ENCODE data around the gene ZC3H13. TPM values are rescaled to one million over a fixed set of nuclear protein-coding genes. Genes with fewer than 3 reads are reported as not detected.

The ZC3H13 gene
- total RNA-seq, 1 experiment from 2014 or later: 9.5 TPM

DNA sequence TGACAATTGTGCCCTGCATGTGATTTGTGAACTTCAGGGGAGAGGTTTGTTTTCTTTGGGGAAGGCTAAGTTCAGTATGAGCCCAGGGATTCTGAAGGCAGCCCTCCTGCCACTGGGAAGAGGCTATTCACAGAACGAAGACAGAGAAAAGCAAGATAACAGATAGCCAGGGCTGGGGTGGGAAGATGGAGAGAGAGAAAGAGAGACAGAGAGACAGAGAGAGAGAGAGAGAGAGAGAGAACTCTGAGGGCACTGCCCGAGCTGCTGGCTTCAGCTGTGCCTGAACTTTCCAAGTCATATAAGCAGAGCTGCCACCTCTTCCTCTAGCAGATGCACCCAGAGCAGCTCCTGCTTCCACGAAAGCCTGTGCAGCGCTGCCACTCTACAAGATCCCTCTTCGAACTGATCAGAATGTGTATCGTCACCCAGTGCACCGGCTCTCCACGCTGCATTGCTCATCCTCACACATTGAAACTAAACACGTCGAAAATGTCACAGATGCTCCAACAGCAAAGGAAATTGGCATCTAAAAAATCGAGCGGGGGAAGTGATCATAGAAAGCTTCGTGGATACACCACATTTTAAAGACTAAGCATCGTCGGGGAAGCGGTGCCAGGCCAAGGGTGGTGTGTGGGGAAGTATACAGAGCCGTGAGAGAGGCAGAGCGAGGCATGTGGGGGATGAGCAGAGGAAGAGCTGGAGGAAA lies 119.2 kb downstream of the ZC3H13 start:
- H3K36me3 ChIP-seq (ENCODE audit: low read depth, low read length): no peaks in the 10 kb centered on the region
- ATAC-seq (no peak), DNase-seq (no peak)
- ChIA-PET CTCF (no interaction called here), POLR2A (ENCODE audit: unreplicated experiment) (no interaction called here)
- intact Hi-C loops (cut with micrococcal nuclease): no loop called here
- no peak for TF ChIP-seq EZH2phosphoT487 (IDR thresholded peaks at IDR 0.05; ENCODE audit: borderline replicate concordance, low read length)
- TF ChIP-seq, protein P1, sequence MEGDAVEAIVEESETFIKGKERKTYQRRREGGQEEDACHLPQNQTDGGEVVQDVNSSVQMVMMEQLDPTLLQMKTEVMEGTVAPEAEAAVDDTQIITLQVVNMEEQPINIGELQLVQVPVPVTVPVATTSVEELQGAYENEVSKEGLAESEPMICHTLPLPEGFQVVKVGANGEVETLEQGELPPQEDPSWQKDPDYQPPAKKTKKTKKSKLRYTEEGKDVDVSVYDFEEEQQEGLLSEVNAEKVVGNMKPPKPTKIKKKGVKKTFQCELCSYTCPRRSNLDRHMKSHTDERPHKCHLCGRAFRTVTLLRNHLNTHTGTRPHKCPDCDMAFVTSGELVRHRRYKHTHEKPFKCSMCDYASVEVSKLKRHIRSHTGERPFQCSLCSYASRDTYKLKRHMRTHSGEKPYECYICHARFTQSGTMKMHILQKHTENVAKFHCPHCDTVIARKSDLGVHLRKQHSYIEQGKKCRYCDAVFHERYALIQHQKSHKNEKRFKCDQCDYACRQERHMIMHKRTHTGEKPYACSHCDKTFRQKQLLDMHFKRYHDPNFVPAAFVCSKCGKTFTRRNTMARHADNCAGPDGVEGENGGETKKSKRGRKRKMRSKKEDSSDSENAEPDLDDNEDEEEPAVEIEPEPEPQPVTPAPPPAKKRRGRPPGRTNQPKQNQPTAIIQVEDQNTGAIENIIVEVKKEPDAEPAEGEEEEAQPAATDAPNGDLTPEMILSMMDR (conservative IDR thresholded peaks at IDR 0.05; ENCODE audit: low read depth, low read length): no peak
- no peak for TF ChIP-seq EZH2 (IDR thresholded peaks at IDR 0.05; ENCODE audit: low read length, unreplicated experiment)
- H3K27me3 ChIP-seq (ENCODE audit: low read length): peaks cover 54% of the 10 kb centered on the region
- no peaks in the 10 kb centered on the region for H3K4me1 ChIP-seq (ENCODE audit: insufficient read depth, low read length)
- H3K9me2 ChIP-seq (replicated peaks; ENCODE audit: low read length): no peaks in the 10 kb centered on the region
- H3K4me2 ChIP-seq (ENCODE audit: low read length): no peak overlapping the region
- no peak overlapping the region for H3K27ac ChIP-seq (ENCODE audit: low read length)
- H2AFZ ChIP-seq (ENCODE audit: low read length): no peak overlapping the region
- BruUV-seq (replicated peaks): no TSS peak
- no peak overlapping the region for H3K4me3 ChIP-seq (ENCODE audit: low read length)
- H3K9ac ChIP-seq (ENCODE audit: low read length): no peak overlapping the region
- no peaks in the 10 kb centered on the region for H3K9me3 ChIP-seq (ENCODE audit: low read length)
- H3K79me2 ChIP-seq (ENCODE audit: low read length): no peaks in the 10 kb centered on the region
- H4K20me1 ChIP-seq (ENCODE audit: low read length): no peaks in the 10 kb centered on the region
- no peaks in the 10 kb centered on the region for H3F3A ChIP-seq (ENCODE audit: low read length, unreplicated experiment)

DNA sequence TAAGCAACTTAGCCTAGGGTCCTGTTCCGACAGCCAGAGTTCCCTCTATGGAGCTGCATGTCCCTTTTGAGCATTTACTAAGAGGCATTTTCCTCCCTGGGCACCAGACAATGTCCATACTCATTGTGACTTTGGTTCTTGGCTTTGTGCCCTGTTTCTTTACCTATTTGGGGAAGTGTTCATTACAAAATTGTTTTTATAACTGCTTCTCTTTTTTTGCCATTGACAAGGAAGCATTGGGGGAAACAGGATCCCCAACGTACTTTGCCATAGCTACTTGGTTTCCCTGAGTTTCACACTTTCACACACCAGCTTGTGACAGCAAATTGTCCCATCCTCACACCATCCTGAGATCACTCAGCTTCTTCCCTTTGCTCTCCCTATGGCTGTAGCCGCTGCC lies 119.9 kb downstream of the ZC3H13 start:
- intact Hi-C loops (cut with micrococcal nuclease): no loop called here
- Histone ChIP-seq H3K9me3 (ENCODE audit: low read length) (no peaks in the 10 kb centered on the region), H3K4me2 (ENCODE audit: low read length) (no peak overlapping the region), H3K9me2 (replicated peaks; ENCODE audit: low read length) (no peaks in the 10 kb centered on the region), H3K9ac (ENCODE audit: low read length) (no peak overlapping the region), H3K27ac (ENCODE audit: low read length) (no peak overlapping the region), H2AFZ (ENCODE audit: low read length) (no peak overlapping the region), H4K20me1 (ENCODE audit: low read length) (no peaks in the 10 kb centered on the region), H3K4me1 (ENCODE audit: insufficient read depth, low read length) (no peaks in the 10 kb centered on the region), H3K4me3 (ENCODE audit: low read length) (no peak overlapping the region), H3F3A (ENCODE audit: low read length, unreplicated experiment) (no peaks in the 10 kb centered on the region), H3K27me3 (ENCODE audit: low read length) (peaks cover 54% of the 10 kb centered on the region), H3K36me3 (ENCODE audit: low read depth, low read length) (no peaks in the 10 kb centered on the region), H3K79me2 (ENCODE audit: low read length) (no peaks in the 10 kb centered on the region)
- DNase-seq: no peak
- CTCF ChIA-PET: no interaction called here
- BruUV-seq (replicated peaks): no TSS peak
- TF ChIP-seq, protein P1 (conservative IDR thresholded peaks at IDR 0.05; ENCODE audit: low read depth, low read length): no peak
- TF ChIP-seq EZH2phosphoT487 (IDR thresholded peaks at IDR 0.05; ENCODE audit: borderline replicate concordance, low read length): no peak
- no peak for TF ChIP-seq EZH2 (IDR thresholded peaks at IDR 0.05; ENCODE audit: low read length, unreplicated experiment)
- no peak for ATAC-seq
- POLR2A ChIA-PET (ENCODE audit: unreplicated experiment): no interaction called here

DNA sequence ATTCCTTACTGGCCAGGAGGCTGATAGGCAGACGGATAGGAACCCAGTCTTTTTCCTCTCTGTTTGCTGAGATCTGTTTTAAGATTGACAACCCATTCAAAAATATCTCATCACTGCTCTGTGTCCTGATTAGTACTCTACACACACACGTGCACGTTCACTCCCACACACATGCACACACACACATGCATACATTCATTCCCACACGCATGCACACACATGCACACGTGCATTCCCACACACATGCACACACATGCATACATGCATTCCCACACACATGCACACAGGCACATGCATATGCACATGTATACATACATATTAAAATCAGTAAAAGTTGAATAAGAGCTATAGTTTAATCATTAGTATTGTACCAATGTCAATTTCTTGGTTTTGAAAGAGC lies 120.4 kb downstream of the ZC3H13 start:
- CTCF ChIA-PET: no interaction called here
- no peaks in the 10 kb centered on the region for H3K9me2 ChIP-seq (replicated peaks; ENCODE audit: low read length)
- BruUV-seq (replicated peaks): no TSS peak

More for the DNA sequence above, 120.4 kb downstream of the ZC3H13 start:
- Histone ChIP-seq H3K36me3 (ENCODE audit: low read depth, low read length) (no peaks in the 10 kb centered on the region), H3K79me2 (ENCODE audit: low read length) (no peaks in the 10 kb centered on the region), H3K4me2 (ENCODE audit: low read length) (no peak overlapping the region), H3K9me3 (ENCODE audit: low read length) (no peaks in the 10 kb centered on the region), H3K4me1 (ENCODE audit: insufficient read depth, low read length) (no peaks in the 10 kb centered on the region), H3K4me3 (ENCODE audit: low read length) (no peak overlapping the region), H3F3A (ENCODE audit: low read length, unreplicated experiment) (no peaks in the 10 kb centered on the region), H3K27me3 (ENCODE audit: low read length) (peaks cover 54% of the 10 kb centered on the region), H3K27ac (ENCODE audit: low read length) (no peak overlapping the region), H2AFZ (ENCODE audit: low read length) (no peak overlapping the region), H4K20me1 (ENCODE audit: low read length) (no peaks in the 10 kb centered on the region), H3K9ac (ENCODE audit: low read length) (no peak overlapping the region)
- DNase-seq (no peak), ATAC-seq (no peak)
- intact Hi-C loops (cut with micrococcal nuclease): no loop called here
- POLR2A ChIA-PET (ENCODE audit: unreplicated experiment): no interaction called here
- no peak for TF ChIP-seq EZH2 (IDR thresholded peaks at IDR 0.05; ENCODE audit: low read length, unreplicated experiment)
- TF ChIP-seq EZH2phosphoT487 (IDR thresholded peaks at IDR 0.05; ENCODE audit: borderline replicate concordance, low read length): no peak
- TF ChIP-seq, protein P1 (conservative IDR thresholded peaks at IDR 0.05; ENCODE audit: low read depth, low read length): no peak
